DND-41 (cell line): Measurements from ENCODE around the gene PRPSAP2.

Experiments
- ATAC-seq: fragments of 200-7000 bp; cut with Tn5 transposase; 3 replicates; pipeline ENCODE4 v1.9.1; 2021; ENCODE audit warnings: low read depth; ENCODE audit not compliant: insufficient read depth
- DNase-seq: peaks from one replicate; pipeline ENCODE4 v3.0.0-alpha.2; 2020
- H2AFZ ChIP-seq: 2 replicates; pipeline ENCODE4 v1.6.0; 2012; ENCODE audit warnings: low read depth, low read length
- H3K27ac ChIP-seq: 2 replicates; pipeline ENCODE4 v1.5.1; 2012; ENCODE audit warnings: low read length, inconsistent platforms
- H3K27me3 ChIP-seq: fragments of 200-600 bp; sonication (generic); 2 replicates; pipeline ENCODE4 v1.6.0; 2012; ENCODE audit warnings: low read length, mild to moderate bottlenecking, inconsistent platforms; ENCODE audit not compliant: insufficient read depth, poor library complexity
- H3K36me3 ChIP-seq: 2 replicates; pipeline ENCODE4 v1.5.1; 2012; ENCODE audit warnings: low read length, inconsistent platforms; ENCODE audit not compliant: insufficient read depth
- H3K4me1 ChIP-seq: 2 replicates; pipeline ENCODE4 v1.5.1; 2012; ENCODE audit warnings: mild to moderate bottlenecking, low read length; ENCODE audit not compliant: insufficient read depth
- H3K4me2 ChIP-seq: 2 replicates; pipeline ENCODE4 v1.6.0; 2012; ENCODE audit warnings: mild to moderate bottlenecking, moderate library complexity, low read length, inconsistent platforms; ENCODE audit not compliant: insufficient read depth
- H3K4me3 ChIP-seq, 2 experiments: fragments of 200-600 bp in 1 of 2; shearing (Covaris generic) in 1 of 2; 2 replicates each; pipeline ENCODE4 v1.5.1; 2012 to 2016; ENCODE audit warnings: inconsistent platforms in 2 of 2, low read length in 2 of 2, mild to moderate bottlenecking in 2 of 2, low read depth in 1 of 2, moderate library complexity in 1 of 2
- H3K79me2 ChIP-seq: 2 replicates; pipeline ENCODE4 v1.6.0; 2012; ENCODE audit warnings: low read length, inconsistent platforms; ENCODE audit not compliant: insufficient read depth
- H3K9ac ChIP-seq: 2 replicates; pipeline ENCODE4 v1.6.0; 2012; ENCODE audit warnings: low read depth, mild to moderate bottlenecking, inconsistent platforms, low read length, moderate library complexity
- H3K9me3 ChIP-seq: 2 replicates; pipeline ENCODE4 v1.5.1; 2012; ENCODE audit warnings: low read length, moderate library complexity, mild to moderate bottlenecking, inconsistent platforms; ENCODE audit not compliant: insufficient read depth, severe bottlenecking
- H4K20me1 ChIP-seq: 2 replicates; pipeline ENCODE4 v1.6.0; 2012; ENCODE audit warnings: low read length; ENCODE audit not compliant: insufficient read depth
- EZH2 ChIP-seq: IDR thresholded peaks from 3 replicates; pipeline ENCODE4 v1.6.1; 2012; ENCODE audit warnings: borderline replicate concordance, low read depth, mild to moderate bottlenecking, moderate library complexity, low read length, inconsistent platforms; ENCODE audit not compliant: severe bottlenecking
- TF ChIP-seq, protein P1 (sequence below): IDR thresholded peaks from 2 replicates; pipeline ENCODE4 v1.5.1; 2012; ENCODE audit warnings: borderline replicate concordance, low read length, moderate library complexity, mild to moderate bottlenecking; ENCODE audit not compliant: poor library complexity, severe bottlenecking; ENCODE audit errors: extremely low read depth

The PRPSAP2 gene

DNA sequence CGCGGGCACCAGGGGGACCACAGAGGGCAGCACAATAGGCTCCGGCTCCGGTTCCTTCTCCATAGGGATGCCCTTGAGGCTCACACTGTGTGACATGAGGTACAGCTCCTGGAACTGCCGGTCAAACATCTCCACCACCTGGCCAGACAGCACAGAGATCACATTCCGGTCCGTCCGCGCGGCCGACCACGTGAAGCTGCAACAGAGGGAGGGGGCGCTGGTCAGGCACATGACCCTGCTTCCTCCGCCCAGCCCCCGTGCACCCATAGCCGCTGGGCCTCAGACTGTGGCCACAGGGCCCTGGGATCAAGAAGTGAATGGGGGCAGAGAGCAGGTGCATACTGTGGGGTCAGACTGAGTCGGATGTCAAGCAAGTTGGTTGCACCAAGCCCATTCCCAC, 120.7 kb downstream of the PRPSAP2 start:
- no peak overlapping the region for H3K4me3 ChIP-seq
- no peaks in the 10 kb centered on the region for H3K27me3 ChIP-seq
- no peak overlapping the region for H3K27ac ChIP-seq
- DNase-seq = no peak
- H3K4me1 ChIP-seq = no peaks in the 10 kb centered on the region
- H3K79me2 ChIP-seq = no peaks in the 10 kb centered on the region
- H3K36me3 ChIP-seq = no peaks in the 10 kb centered on the region
- no peak overlapping the region for H3K4me2 ChIP-seq
- H4K20me1 ChIP-seq = peaks cover 7% of the 10 kb centered on the region
- no peak overlapping the region for H2AFZ ChIP-seq
- H3K9me3 ChIP-seq = no peaks in the 10 kb centered on the region
- no peak overlapping the region for H3K9ac ChIP-seq
- ATAC-seq = no peak
- TF ChIP-seq EZH2 = no peak
- TF ChIP-seq, protein P1, sequence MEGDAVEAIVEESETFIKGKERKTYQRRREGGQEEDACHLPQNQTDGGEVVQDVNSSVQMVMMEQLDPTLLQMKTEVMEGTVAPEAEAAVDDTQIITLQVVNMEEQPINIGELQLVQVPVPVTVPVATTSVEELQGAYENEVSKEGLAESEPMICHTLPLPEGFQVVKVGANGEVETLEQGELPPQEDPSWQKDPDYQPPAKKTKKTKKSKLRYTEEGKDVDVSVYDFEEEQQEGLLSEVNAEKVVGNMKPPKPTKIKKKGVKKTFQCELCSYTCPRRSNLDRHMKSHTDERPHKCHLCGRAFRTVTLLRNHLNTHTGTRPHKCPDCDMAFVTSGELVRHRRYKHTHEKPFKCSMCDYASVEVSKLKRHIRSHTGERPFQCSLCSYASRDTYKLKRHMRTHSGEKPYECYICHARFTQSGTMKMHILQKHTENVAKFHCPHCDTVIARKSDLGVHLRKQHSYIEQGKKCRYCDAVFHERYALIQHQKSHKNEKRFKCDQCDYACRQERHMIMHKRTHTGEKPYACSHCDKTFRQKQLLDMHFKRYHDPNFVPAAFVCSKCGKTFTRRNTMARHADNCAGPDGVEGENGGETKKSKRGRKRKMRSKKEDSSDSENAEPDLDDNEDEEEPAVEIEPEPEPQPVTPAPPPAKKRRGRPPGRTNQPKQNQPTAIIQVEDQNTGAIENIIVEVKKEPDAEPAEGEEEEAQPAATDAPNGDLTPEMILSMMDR = no peak
